HG03025 (cell line): ENCODE results near the gene MBD3L1.

ENCODE experiments used
- ATAC-seq: cut with Tn5 transposase; IDR thresholded peaks from one replicate; pipeline ENCODE4 v1.9.1; 2021; ENCODE audit warnings: mild to moderate bottlenecking, moderate library complexity; ENCODE audit not compliant: unreplicated experiment, low FRiP score

Gene MBD3L1

GRCh38 chr19:8832132-8833021 lies at the start of gene MBD3L1, which contains the start of gene ZNF558:
Gene MBD3L1 (plus strand): TSS chr19:8832377. CDS start chr19:8842679, 10,302 bp downstream.
Gene ZNF558 (minus strand): TSS chr19:8832304. CDS start chr19:8822659, 9,645 bp downstream.
- peak; percentile 86 for ATAC-seq

GRCh38 chr19:8794823-8795222 lies 37.4 kb upstream of the MBD3L1 start:
- no peak for ATAC-seq

DNA sequence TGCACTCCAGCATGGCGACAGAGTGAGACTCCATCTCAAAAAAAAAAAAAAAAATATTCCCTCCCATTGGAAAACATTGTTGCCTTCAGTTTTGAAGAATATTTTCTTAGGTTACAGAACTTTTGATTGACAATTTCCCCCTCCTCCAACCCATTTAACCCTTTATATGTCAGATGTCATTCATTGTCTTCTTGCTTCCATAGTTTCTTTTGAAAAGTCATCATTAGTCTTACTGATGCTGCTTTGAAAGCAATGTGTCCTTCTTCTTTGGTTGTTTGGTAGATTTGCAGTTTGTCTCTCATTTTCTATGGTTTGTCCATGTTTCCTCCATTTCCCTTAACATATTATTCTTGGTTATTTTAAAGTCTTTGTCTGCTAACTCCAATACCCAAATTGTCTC lies 25.5 kb upstream of the MBD3L1 start:
- ATAC-seq, result no peak

DNA sequence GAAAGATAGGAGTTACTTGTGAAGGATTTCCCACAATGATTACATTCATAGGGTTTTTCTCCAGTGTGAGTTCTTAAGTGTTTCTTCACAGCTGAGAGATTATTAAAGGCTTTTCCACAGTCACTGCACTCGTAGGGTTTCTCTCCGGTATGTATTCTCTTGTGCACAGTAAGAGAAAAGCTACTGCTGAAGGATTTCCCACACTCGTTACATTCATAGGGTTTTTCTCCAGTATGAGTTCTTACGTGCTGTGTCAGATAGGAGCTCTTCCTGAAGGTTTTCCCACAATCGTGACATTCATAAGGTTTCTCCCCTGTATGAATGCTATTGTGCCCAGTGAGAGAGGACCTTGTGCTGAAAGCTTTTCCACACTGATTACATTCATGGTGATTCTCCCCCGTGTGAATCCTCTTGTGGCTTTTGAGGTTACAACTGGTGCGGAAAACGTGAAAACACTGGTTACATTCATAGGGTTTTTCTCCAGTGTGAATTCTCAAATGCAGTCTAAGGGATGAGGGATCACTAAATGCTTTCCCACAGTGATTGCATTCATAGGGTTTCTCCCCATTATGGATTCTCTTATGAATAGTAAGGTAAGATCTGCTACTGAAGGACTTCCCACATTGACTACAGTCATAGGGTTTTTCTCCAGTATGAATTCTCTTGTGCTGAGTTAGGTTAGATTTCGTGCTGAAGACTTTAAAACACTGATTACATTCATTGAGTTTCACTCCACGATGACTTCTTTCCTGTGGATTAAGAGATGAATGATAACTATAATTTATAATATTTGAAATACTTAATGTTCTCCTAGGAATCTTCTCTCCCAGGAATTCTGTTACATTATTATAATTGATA lies 20.6 kb upstream of the MBD3L1 start:
- no peak for ATAC-seq

GRCh38 chr19:8814176-8814575 lies 18.0 kb upstream of the MBD3L1 start:
- no peak for ATAC-seq

DNA sequence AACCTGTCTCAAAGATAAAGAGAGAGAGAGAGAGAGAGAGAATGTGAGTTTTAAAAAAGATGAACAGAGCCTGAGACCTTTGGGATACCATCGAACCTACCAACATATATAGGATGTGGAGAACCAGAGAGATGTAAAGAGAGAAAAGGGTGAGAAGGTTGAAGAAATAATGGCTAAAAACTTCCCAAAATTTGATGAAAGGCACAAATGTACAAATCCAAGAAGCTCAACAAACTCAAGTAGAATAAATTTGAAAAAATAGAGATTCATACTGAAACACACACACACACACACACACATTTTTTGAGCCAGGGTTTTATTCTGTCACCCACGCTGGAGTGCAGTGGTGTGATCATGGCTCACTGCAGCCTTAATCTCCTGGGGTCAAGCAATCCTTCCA lies 16.4 kb upstream of the MBD3L1 start:
- no peak for ATAC-seq

DNA sequence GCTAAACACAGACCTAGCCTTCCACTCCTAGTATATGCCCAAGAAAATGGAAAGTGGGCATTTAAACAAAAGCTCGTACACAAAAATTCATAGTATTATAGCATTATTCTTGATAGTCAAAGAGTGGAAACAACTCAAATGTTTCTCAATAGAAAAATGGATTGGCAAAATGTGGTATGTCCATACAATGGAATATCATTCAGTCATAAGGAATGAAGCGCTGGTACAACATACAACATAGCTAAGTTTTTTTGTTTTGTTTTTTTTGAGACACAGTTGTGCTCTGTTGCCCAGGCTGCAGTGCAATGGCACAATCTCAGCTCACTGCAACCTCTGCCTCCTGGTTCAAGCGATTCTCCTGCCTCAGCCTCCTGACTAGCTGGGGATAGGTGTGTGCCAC lies 11.9 kb upstream of the MBD3L1 start:
- ATAC-seq, result no peak

GRCh38 chr19:8821748-8822241 lies 10.4 kb upstream of the MBD3L1 start:
- ATAC-seq, result no peak

DNA sequence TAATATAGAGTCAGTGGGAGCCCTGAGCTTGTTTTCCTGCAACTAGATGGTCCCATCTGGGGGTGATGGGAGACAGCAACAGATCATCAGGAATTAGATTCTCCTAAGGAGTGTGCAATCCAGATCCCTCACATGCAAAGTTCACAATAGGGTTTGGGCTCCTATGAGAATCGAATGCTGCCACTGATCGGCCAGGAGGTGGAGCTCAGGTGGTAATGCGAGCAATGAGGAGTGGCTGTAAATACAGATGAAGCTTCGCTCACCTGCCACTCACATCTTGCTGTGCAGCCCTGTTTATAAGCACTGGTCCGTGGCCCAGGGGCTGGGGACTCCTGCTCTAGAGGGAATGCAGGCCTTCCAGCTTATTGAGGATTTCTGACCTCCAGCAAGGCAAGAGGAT lies 5.8 kb upstream of the MBD3L1 start:
- ATAC-seq, result no peak

DNA sequence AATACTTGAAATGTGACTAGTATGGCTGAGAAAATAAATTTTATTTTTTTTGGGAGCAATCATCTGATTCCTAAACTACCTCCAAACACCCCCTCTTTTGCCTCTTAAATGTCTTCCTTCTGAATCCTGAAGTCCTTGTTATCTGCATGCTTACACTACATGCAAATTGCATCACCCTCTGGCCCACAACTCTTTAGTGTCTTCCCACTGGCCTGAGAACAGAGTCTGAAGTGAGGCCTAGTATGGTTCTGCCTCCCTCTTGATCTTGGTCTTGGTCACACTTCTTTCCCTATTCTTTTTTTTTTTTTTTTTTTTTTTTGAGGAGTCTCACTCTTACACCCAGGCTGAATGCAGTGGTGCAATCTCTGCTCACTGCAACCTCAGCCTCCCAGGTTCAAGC lies 4.9 kb upstream of the MBD3L1 start:
- ATAC-seq, result no peak

GRCh38 chr19:8831373-8831772 lies 804 bp upstream of the MBD3L1 start:
- no peak for ATAC-seq

- peak; percentile 11 for ATAC-seq
These were observed 395 bp upstream of the MBD3L1 start for GRCh38 chr19:8831832-8832131.

GRCh38 chr19:8835446-8835845 lies 3.3 kb downstream of the MBD3L1 start:
- ATAC-seq, result no peak

GRCh38 chr19:8835877-8836276 lies 3.7 kb downstream of the MBD3L1 start:
- no peak for ATAC-seq

DNA sequence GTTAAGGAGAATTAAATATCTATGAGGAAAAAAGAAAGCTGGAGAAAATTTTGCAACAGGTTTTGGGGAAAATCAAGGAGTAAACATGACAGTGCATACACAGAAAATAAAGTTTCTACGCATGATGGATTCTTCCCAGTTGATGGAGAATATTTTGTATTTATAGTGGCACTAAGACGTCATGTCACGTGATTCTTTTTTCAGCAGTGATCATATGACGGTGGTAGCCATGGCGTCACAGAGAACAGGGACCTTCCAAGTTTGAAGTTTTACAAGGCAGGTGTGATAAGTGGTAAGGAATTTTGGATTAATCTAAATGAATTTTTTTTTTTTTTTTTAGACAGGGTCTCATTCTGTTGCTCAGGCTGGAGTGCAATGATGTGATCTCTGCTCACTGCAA lies 8.5 kb downstream of the MBD3L1 start:
- ATAC-seq, result no peak

DNA sequence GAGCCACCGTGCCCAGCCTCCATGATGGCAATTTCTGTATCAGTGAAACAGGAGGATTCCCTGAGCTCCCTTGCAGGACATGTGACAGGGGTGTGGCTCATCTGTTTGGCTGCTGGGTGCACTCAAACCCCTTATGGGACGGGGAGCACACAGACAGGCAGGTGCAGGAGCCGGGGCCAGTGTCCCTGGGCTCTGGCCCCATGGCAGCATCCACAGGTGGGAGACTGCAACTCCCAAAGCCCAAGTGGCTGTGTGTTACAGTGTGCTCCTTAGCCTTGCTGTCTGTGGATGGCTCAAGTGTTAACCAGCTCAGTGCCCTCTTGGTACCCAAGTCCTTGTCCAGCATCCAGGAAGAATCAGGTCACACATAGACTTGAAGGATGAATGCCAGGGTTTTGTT lies 14.6 kb downstream of the MBD3L1 start:
- no peak for ATAC-seq

- no peak for ATAC-seq
These were observed 17.1 kb downstream of the MBD3L1 start for GRCh38 chr19:8849232-8849631.

GRCh38 chr19:8850488-8850887 lies 18.3 kb downstream of the MBD3L1 start:
- ATAC-seq, result no peak

DNA sequence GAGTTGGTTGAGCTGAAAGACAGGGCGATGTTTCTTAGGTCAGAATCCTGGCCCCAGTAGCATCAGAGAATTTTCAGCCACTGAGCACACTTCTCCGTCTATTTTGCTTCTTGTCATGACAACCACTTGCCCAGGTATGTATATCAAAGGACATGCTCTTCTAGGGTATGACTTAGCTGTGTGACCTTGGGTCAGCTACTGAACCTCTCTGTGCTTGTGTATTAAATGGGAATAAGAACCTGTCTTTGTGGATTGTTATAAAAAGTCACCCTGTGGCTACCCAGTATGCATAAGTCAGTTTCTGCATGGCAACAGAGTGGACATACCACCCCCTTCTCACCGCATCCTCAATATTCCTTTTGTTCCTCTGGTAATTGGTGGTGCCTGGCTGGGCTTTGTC lies 26.1 kb downstream of the MBD3L1 start:
- ATAC-seq, result no peak

- ATAC-seq, result no peak
These were observed 34.2 kb downstream of the MBD3L1 start for GRCh38 chr19:8866344-8866743.
